LNCaP clone FGC (cell line): ENCODE results near the gene KLK10.

Source experiments
- DNase-seq: peaks from one replicate; pipeline ENCODE4 v3.0.0-alpha.2; 2011; ENCODE audit warnings: low read depth
- H3K4me3 ChIP-seq: 2 replicates; pipeline ENCODE4 v1.5.1; 2011; ENCODE audit warnings: mild to moderate bottlenecking, low read depth, low read length, control low read depth
- CTCF ChIP-seq: IDR thresholded peaks from 2 replicates; pipeline ENCODE4 v1.5.1; 2012; ENCODE audit warnings: mild to moderate bottlenecking; ENCODE audit not compliant: control insufficient read depth, insufficient read depth; ENCODE audit errors: extremely low read depth

Gene KLK10

GRCh38 chr19:51027126-51027806 is 7.8 kb upstream of the KLK10 start:
- TF ChIP-seq CTCF, result no peak
- DNase-seq, result no peak
- no peak overlapping the region for H3K4me3 ChIP-seq

GRCh38 chr19:51026554-51026831 is 7.0 kb upstream of the KLK10 start, which contains the start of gene KLK11:
Gene KLK11, minus strand, starts transcription at chr19:51026616. Its CDS starts 985 bp downstream, at chr19:51025631.
- DNase-seq, result no peak
- TF ChIP-seq CTCF, result no peak
- no peak within 1 kb of the TSS for H3K4me3 ChIP-seq

GRCh38 chr19:51025809-51026553 is 6.5 kb upstream of the KLK10 start:
- no peak for TF ChIP-seq CTCF
- no peak overlapping the region for H3K4me3 ChIP-seq
- no peak for DNase-seq

GRCh38 chr19:51025401-51025800 is 5.9 kb upstream of the KLK10 start:
- DNase-seq, result no peak
- H3K4me3 ChIP-seq, result no peak overlapping the region
- no peak for TF ChIP-seq CTCF

GRCh38 chr19:51024924-51025323 is 5.4 kb upstream of the KLK10 start:
- H3K4me3 ChIP-seq, result no peak overlapping the region
- TF ChIP-seq CTCF, result no peak
- DNase-seq, result no peak

GRCh38 chr19:51023946-51024345 is 4.4 kb upstream of the KLK10 start:
- no peak for DNase-seq
- H3K4me3 ChIP-seq, result no peak overlapping the region
- no peak for TF ChIP-seq CTCF

- TF ChIP-seq CTCF, result no peak
- no peak for DNase-seq
- H3K4me3 ChIP-seq, result no peak overlapping the region
These were observed 3.0 kb upstream of the KLK10 start for GRCh38 chr19:51022526-51022925.
